WTC11 (cell line): ENCODE results near the gene CXCL3. TPM values are rescaled to one million over a fixed set of nuclear protein-coding genes. Genes with fewer than 3 reads are reported as not detected.

Experiments used
- ATAC-seq: fragments of 200-7000 bp; cut with Tn5 transposase; 2 replicates; pipeline ENCODE4 v1.10.0; 2021; ENCODE audit warnings: mild to moderate bottlenecking, moderate library complexity
- CTCF ChIA-PET: fragments of 300-600 bp; sonication (Branson Sonifier 250); formaldehyde crosslinking; loops from one replicate; lab custom pipeline; 2021; ENCODE audit warnings: antibody characterized with exemption; lab: Charles Lee
- POLR2A ChIA-PET: fragments of 350-600 bp; sonication (Branson Sonifier 250); formaldehyde crosslinking; loops from one replicate; lab custom pipeline; 2021; ENCODE audit warnings: antibody characterized with exemption; lab: Charles Lee
- DNase-seq: peaks from one replicate; pipeline ENCODE4 v3.0.0; 2021; ENCODE audit warnings: low spot score
- H3K27ac Mint-ChIP-seq: 2 replicates; pipeline ENCODE4 v1.8.0; 2021; ENCODE audit warnings: mixed read lengths
- H3K27me3 Mint-ChIP-seq: 2 replicates; pipeline ENCODE4 v1.8.0; 2021; ENCODE audit warnings: low read depth, mild to moderate bottlenecking, moderate library complexity, mixed read lengths
- H3K36me3 Mint-ChIP-seq: 2 replicates; pipeline ENCODE4 v1.8.0; 2021; ENCODE audit warnings: mixed read lengths
- H3K4me1 Mint-ChIP-seq: 2 replicates; pipeline ENCODE4 v1.8.0; 2022; ENCODE audit warnings: mixed read lengths
- H3K4me3 Mint-ChIP-seq: 2 replicates; pipeline ENCODE4 v1.8.0; 2021; ENCODE audit warnings: mild to moderate bottlenecking, moderate library complexity, mixed read lengths
- H3K9me3 Mint-ChIP-seq: 2 replicates; pipeline ENCODE4 v1.8.0; 2021; ENCODE audit warnings: mixed read lengths
- AFF4 ChIP-seq: sonication (generic); formaldehyde crosslinking; IDR thresholded peaks from 2 replicates; pipeline ENCODE4 v1.8.1; 2023; ENCODE audit warnings: mild to moderate bottlenecking, missing genetic modification reagents, borderline replicate concordance
- CREM ChIP-seq: sonication (generic); formaldehyde crosslinking; IDR thresholded peaks from 2 replicates; pipeline ENCODE4 v1.8.1; 2022; ENCODE audit warnings: mild to moderate bottlenecking, missing genetic modification reagents, moderate library complexity
- FOXP4 ChIP-seq: sonication (generic); formaldehyde crosslinking; IDR thresholded peaks from 2 replicates; pipeline ENCODE4 v1.8.0; 2022; ENCODE audit warnings: mild to moderate bottlenecking, missing genetic modification reagents
- HMGA2 ChIP-seq: fragments of 250-450 bp; sonication (Bioruptor Pico); IDR thresholded peaks from 2 replicates; pipeline ENCODE4 v1.4.0; 2021; ENCODE audit warnings: mild to moderate bottlenecking, moderate library complexity
- HMGXB4 ChIP-seq: sonication (generic); formaldehyde crosslinking; IDR thresholded peaks from 2 replicates; pipeline ENCODE4 v1.8.1; 2023; ENCODE audit warnings: mild to moderate bottlenecking, moderate library complexity, missing genetic modification reagents
- MLX ChIP-seq: sonication (generic); formaldehyde crosslinking; IDR thresholded peaks from 2 replicates; pipeline ENCODE4 v1.8.1; 2023; ENCODE audit warnings: mild to moderate bottlenecking, missing genetic modification reagents, moderate library complexity
- STAT6 ChIP-seq: sonication (generic); formaldehyde crosslinking; conservative IDR thresholded peaks from 2 replicates; pipeline ENCODE4 v1.8.1; 2023; ENCODE audit warnings: mild to moderate bottlenecking, low read depth, missing genetic modification reagents, moderate library complexity
- ZBTB43 ChIP-seq: sonication (generic); formaldehyde crosslinking; IDR thresholded peaks from 2 replicates; pipeline ENCODE4 v1.8.1; 2023; ENCODE audit warnings: mild to moderate bottlenecking, missing genetic modification reagents
- ZNF138 ChIP-seq: sonication (generic); formaldehyde crosslinking; conservative IDR thresholded peaks from 2 replicates; pipeline ENCODE4 v1.8.1; 2022; ENCODE audit warnings: mild to moderate bottlenecking, moderate library complexity, missing genetic modification reagents
- ZNF263 ChIP-seq: sonication (generic); formaldehyde crosslinking; IDR thresholded peaks from 2 replicates; pipeline ENCODE4 v1.8.1; 2022; ENCODE audit warnings: low read depth, mild to moderate bottlenecking, moderate library complexity, missing genetic modification reagents
- ZNF396 ChIP-seq: fragments of 250-450 bp; sonication (Bioruptor Pico); IDR thresholded peaks from 2 replicates; pipeline ENCODE4 v1.8.0; 2021; ENCODE audit warnings: mild to moderate bottlenecking, moderate library complexity, borderline replicate concordance
- total RNA-seq: library from RNA; stranded (reverse); gene quantifications from 3 replicates; pipeline ENCODE4 v1.2.3, GENCODE V29; 2021

Gene CXCL3
- total RNA-seq, 1 experiment from 2014 or later: 3.5 TPM

GRCh38 chr4:74015126-74015780, 23.2 kb downstream of the CXCL3 start:
- Mint-ChIP-seq H3K9me3 (peaks cover 13% of the 10 kb centered on the region), H3K27ac (peak overlapping the region; percentile 11; the same call in 1 of the 2 replicates), H3K27me3 (no peaks in the 10 kb centered on the region), H3K4me3 (no peak overlapping the region), H3K36me3 (peaks cover 10% of the 10 kb centered on the region), H3K4me1 (peaks cover 32% of the 10 kb centered on the region)
- DNase-seq (no peak), ATAC-seq (no peak)
- ChIA-PET CTCF (interaction anchor here (1.4 kb wide), 1 partner anchor 50 kb away, joined by 3 read pairs; no protein-coding TSS in a partner anchor), POLR2A (no interaction called here)
- TF ChIP-seq ZNF138 (CRISPR knock-in tag) (no peak), ZBTB43 (CRISPR knock-in tag) (no peak), CREM (CRISPR knock-in tag) (no peak), HMGXB4 (CRISPR knock-in tag) (no peak), AFF4 (CRISPR knock-in tag) (no peak), HMGA2 (no peak), STAT6 (CRISPR knock-in tag) (no peak), ZNF396 (no peak)

- DNase-seq: no peak
- H3K9me3 Mint-ChIP-seq: peaks cover 19% of the 10 kb centered on the region
- ChIA-PET CTCF (interaction anchor here (1.4 kb wide), 1 partner anchor 49 kb away, joined by 3 read pairs; no protein-coding TSS in a partner anchor), POLR2A (no interaction called here)
- no peak overlapping the region for H3K4me3 Mint-ChIP-seq
- ATAC-seq: no peak
- peaks cover 17% of the 10 kb centered on the region for H3K36me3 Mint-ChIP-seq
- no peak overlapping the region for H3K27ac Mint-ChIP-seq
- peaks cover 32% of the 10 kb centered on the region for H3K4me1 Mint-ChIP-seq
- no peaks in the 10 kb centered on the region for H3K27me3 Mint-ChIP-seq
- TF ChIP-seq MLX (CRISPR knock-in tag) (no peak), ZNF263 (no peak), FOXP4 (CRISPR knock-in tag) (no peak)
Measured at GRCh38 chr4:74014332-74014731, 24.2 kb downstream of the CXCL3 start.
